CD4-positive, alpha-beta T cell treated with Interleukin-6 for 4 hours (primary cell): ENCODE data around the gene VPS11.

Experiments used
- DNase-seq: peaks from one replicate; pipeline ENCODE4 v3.0.0-alpha.2; 2020; ENCODE audit warnings: mixed read lengths

Gene VPS11

GRCh38 chr11:119126675-119127268, 59.2 kb downstream of the VPS11 start:
- no peak for DNase-seq

- no peak for DNase-seq
These were observed 63.0 kb downstream of the VPS11 start for GRCh38 chr11:119130662-119131061.
